ENCODE results near the gene MINDY1. TPM values are rescaled to one million over a fixed set of nuclear protein-coding genes. Genes with fewer than 3 reads are reported as not detected.
A peak's percentile ranks its signal among the peaks of the same experiment; 100 is the strongest.

The MINDY1 gene
- total RNA-seq, 2 experiments from 2014 or later: 23.9 to 24.3 TPM

DNA sequence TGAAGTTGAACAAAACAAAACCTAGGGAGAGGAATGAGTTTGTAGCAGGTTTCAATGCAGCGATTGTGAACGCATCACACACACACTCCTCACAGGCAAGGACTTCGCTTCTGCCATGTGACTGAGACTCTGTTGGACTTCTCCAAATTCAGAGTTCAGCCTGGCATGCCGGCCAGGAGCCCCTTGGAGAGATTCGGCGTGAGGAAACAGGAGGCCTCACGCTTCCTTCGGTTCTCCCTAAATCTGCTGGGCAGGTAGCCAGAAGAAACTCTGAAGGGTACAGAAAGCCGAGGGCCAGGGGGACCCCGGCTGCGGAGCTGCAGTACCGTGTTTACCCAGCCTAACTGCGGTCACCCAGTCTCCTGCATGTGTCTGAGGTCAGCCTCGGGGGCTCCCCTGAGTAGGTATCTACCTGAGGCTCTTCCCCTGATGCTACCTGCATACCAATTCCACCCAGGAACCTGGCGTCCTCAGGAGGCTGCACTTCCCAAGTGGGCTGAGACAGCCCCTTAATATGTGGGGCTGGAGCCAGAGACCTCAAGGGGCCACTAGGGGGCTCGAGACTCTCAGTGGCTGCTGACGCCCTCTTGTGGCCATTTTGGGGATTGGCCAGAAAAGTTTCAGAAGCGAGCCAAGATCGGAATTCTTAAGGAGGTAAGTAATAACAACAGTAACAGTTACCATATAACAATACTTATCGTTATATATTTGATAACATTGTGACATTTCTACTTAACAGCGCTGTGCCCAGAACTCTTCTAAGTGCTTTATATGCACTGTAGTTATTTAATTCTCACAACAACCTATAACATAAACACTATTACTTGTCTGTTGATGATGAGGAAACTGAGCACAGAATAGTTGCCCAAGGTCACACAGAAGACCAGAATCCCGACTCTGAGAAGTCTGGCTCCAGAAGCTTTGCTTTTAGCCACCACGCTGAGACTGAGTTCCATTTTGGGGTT is 27.3 kb downstream of the MINDY1 start:
- peaks cover 42% of the 10 kb centered on the region for H3K4me1 Mint-ChIP-seq
- H3K27me3 Mint-ChIP-seq: no peaks in the 10 kb centered on the region
- no peaks in the 10 kb centered on the region for H3K9me3 Mint-ChIP-seq
- CTCF ChIA-PET: interaction anchor here (0.6 to 7.9 kb wide), 11 partner anchors 9 to 418 kb away, joined by 3 to 61 read pairs (median 6); partner anchors contain the start of genes MINDY1 and TNFAIP8L2
- POLR2A ChIA-PET: no interaction called here
- no peaks in the 10 kb centered on the region for H3K36me3 Mint-ChIP-seq (ENCODE audit: low read depth)
- H3K27ac Mint-ChIP-seq: peak overlapping the region; percentile 54
- peak overlapping the region; percentile 19 for H3K4me3 Mint-ChIP-seq
- DNase-seq: peak; percentile 93

DNA sequence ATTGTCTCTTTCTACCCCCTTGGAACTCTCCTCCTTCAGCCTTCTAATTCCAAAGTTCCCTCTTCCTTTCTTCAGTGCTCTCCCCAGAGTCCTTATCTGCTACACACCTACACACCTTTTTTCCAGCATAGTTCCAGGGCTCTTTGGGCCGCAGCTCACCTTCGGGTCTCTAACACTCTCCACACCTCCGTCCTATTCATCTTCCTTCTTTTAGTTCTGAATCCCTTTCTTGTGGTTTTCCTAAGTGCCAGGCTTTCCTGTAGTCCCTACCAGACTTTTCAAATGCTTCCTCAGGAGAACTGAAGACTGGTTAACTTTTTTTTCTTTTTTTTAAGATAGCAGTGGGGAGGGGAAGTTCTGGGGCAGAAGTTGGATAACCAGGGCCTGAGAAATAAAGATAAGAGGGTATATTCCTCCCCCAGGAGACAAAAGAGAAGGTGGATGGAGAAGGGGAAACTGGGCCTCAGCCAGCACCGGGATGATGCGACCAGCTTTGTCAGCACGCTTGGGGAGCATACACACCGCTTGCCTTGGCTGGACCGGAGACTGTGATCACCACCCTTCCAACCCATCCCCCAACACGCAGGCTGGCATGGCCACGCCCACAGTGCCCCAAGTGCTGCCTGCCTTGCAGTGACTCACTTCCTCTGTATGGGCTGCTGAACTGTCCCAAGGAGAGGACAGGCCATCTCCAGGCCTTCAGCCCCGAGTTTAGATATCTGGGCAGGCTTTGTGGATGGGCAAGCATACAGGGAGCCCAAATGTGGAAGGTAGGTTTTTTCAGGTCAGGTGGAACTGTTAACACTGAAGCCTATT is 29.6 kb downstream of the MINDY1 start:
- CTCF ChIA-PET: interaction anchor here (0.6 to 7.9 kb wide), 8 partner anchors 8 to 416 kb away, joined by 3 to 61 read pairs (median 4); no protein-coding TSS in a partner anchor
- DNase-seq: peak; percentile 67
- Mint-ChIP-seq H3K27ac (peak overlapping the region; percentile 78), H3K4me1 (peaks cover 57% of the 10 kb centered on the region), H3K4me3 (peak overlapping the region; percentile 35), H3K36me3 (ENCODE audit: low read depth) (peaks cover 12% of the 10 kb centered on the region), H3K27me3 (no peaks in the 10 kb centered on the region), H3K9me3 (no peaks in the 10 kb centered on the region)
- POLR2A ChIA-PET: no interaction called here

DNA sequence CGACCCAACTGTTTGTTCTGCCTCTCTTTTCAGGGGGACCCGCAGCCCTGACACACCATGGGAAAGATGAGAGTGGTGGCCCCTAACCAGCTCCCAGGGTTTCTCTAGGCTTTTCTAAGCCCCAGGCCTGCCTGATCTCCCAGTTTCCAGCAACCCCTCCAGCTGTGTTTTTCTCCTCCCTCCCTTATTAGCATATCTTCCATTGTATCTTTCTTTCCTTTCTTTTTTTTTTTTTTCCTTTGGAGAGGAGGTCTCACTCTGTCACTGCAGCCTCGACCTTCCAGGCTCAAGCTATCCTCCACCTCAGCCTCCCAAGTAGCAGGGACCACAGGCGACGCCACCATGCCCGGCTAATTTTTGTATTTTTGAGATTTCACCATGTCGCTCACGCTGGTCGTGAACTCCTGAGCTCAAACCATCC is 30.3 kb downstream of the MINDY1 start:
- POLR2A ChIA-PET: interaction anchor here (0.6 kb wide), 1 partner anchor 317 kb away, joined by 3 read pairs; no protein-coding TSS in a partner anchor
- H3K36me3 Mint-ChIP-seq (ENCODE audit: low read depth): peaks cover 15% of the 10 kb centered on the region
- H3K27me3 Mint-ChIP-seq: no peaks in the 10 kb centered on the region
- peaks cover 64% of the 10 kb centered on the region for H3K4me1 Mint-ChIP-seq
- H3K27ac Mint-ChIP-seq: peak overlapping the region; percentile 74
- CTCF ChIA-PET: interaction anchor here (0.6 to 7.9 kb wide), 11 partner anchors 8 to 415 kb away, joined by 3 to 61 read pairs (median 4); partner anchors contain the start of gene MINDY1
- no peak for DNase-seq
- peak overlapping the region; percentile 78 for H3K4me3 Mint-ChIP-seq
- H3K9me3 Mint-ChIP-seq: no peaks in the 10 kb centered on the region

DNA sequence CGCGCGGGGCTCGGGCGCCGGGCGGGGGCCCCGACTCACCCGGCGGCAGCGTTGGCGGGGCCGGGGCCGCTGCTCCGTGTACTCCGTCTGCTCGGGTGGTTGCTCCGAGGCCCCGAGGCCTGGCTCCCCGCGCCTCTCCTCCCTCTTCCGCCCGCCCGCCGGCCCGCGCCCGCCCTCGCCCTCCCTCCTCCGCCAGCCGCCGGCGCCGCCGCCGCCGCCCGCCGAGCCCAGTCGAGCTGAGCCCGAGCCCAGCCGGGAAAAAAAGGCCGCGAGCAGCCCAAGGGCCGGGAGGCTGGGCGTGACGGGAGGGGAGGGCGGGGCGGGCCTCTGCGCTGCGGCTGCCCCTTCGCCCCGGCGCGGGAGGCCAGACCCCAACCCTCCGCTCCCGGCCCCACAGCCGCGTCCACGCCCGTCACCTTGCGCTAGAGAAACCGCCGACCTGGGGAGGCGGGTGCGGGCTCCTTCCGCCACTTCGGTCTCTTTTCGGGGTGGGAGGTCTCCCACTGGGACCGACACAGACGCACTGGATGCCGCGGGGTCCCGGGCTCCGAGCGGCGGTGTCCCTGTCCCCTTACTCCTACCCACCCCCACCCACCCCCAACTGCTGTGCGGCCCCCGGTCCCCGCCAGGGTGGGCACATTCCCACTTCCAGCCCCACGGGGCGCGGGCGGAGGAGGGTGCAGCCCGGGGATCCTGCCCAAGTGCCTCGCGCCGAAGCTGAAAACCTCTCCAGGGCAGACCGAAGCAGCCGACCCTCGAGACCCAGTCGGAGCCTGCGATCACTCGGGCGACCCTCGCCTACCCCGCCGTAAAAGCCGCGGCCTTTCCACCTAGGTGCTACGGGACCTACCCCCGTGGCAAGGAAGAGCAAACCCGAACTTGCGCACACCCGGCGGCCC is 31.9 kb downstream of the MINDY1 start, which contains the start of gene CERS2:
TSS of gene CERS2 (minus strand) at position 256 of the 899 bp plus-strand sequence. CDS start 5,745 bp downstream, outside the sequence.
- ChIA-PET CTCF (interaction anchor here (1.3 to 2.3 kb wide), 3 partner anchors 10 to 31 kb away, joined by 3 to 6 read pairs (median 4); no protein-coding TSS in a partner anchor), POLR2A (no interaction called here)
- H3K9me3 Mint-ChIP-seq: no peaks in the 10 kb centered on the region
- H3K27ac Mint-ChIP-seq: peak within 1 kb of the TSS; percentile 88
- H3K36me3 Mint-ChIP-seq (ENCODE audit: low read depth): peaks cover 18% of the 10 kb centered on the region
- peak; percentile 77 for DNase-seq
- no peaks in the 10 kb centered on the region for H3K27me3 Mint-ChIP-seq
- H3K4me1 Mint-ChIP-seq: peaks cover 76% of the 10 kb centered on the region
- H3K4me3 Mint-ChIP-seq: peak within 1 kb of the TSS; percentile 86

DNA sequence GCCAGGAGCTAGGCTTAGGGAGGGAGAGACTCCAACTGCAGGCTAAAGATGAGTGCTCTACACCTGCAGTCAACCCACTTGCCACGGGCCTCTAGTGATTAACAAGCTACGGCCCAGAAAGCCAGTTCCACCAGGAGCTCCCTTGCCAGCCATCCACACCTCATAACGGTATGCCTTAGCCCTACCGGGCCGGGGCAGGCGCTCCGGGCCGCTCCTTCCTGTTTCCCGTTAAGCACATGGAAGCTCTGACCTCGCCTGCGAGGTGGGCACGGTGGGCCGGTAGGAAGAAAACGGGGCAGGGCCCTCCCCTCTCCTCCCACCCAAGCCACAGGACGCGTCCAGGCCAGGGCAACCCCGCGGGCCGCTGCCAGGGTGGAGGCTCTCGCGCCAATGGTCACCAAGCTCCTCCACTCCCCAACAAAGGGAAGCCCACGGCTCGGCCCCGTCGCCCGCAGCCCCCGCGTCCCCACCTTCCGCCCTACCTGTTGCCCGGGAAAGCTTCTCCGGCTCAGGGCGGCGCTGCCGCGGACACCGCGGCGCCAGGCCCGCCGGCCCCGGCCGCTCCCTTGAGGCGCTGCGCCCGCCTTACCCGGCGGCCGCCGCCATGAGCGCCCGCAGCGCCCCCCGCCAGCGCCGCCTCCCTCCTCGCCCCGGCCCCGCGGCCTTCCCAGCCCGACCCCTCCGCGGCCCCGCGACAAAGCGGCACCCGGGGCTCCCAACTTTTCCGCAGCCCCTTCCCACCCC is 32.7 kb downstream of the MINDY1 start:
- peak; percentile 39 for DNase-seq
- Mint-ChIP-seq H3K9me3 (no peaks in the 10 kb centered on the region), H3K27ac (peak overlapping the region; percentile 88), H3K4me1 (peaks cover 70% of the 10 kb centered on the region), H3K36me3 (ENCODE audit: low read depth) (peaks cover 18% of the 10 kb centered on the region), H3K4me3 (peak overlapping the region; percentile 86), H3K27me3 (no peaks in the 10 kb centered on the region)
- POLR2A ChIA-PET: interaction anchor here (0.9 to 1.2 kb wide), 3 partner anchors 22 to 33 kb away, joined by 3 read pairs; partner anchors contain the start of gene MINDY1
- CTCF ChIA-PET: interaction anchor here (0.6 to 1.7 kb wide), 7 partner anchors 8 to 787 kb away, joined by 3 to 5 read pairs (median 3); partner anchors contain the start of gene ANXA9

DNA sequence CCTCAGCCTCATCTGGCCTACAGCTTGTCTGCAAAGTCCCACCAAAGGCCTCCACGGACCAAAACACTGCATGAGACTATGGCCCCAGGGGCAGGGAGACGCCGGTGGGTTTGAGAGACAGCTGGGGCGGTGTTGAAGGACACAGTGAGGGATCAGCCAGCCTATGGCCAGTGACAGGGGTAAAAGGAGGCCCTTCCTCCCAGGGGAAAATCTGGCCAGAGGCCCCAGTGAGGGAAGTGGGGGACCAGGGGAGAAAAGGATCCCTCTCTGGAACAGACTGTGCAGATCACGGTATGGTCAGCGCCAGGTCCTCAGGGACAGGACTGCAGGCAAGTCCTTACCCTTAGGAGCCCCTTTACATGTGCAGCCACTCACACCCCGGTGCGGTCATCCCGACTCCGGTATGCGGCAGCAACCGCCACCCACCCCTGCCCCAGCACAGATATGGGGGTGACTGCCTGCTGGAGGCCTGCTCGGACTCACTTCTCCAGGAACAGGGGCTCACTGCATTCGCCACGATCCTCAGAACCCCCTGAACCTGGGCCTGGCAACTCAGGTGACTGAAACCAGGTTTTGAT is 33.4 kb downstream of the MINDY1 start:
- H3K4me3 Mint-ChIP-seq: peak overlapping the region; percentile 86
- DNase-seq: no peak
- H3K4me1 Mint-ChIP-seq: peaks cover 66% of the 10 kb centered on the region
- peaks cover 21% of the 10 kb centered on the region for H3K36me3 Mint-ChIP-seq (ENCODE audit: low read depth)
- peak overlapping the region; percentile 88 for H3K27ac Mint-ChIP-seq
- H3K9me3 Mint-ChIP-seq: no peaks in the 10 kb centered on the region
- POLR2A ChIA-PET: interaction anchor here (0.9 to 1.2 kb wide), 3 partner anchors 23 to 34 kb away, joined by 3 read pairs; partner anchors contain the start of gene MINDY1
- CTCF ChIA-PET: interaction anchor here (0.9 to 1.7 kb wide), 5 partner anchors 9 to 224 kb away, joined by 3 to 5 read pairs (median 3); partner anchors contain the start of gene ANXA9
- no peaks in the 10 kb centered on the region for H3K27me3 Mint-ChIP-seq

DNA sequence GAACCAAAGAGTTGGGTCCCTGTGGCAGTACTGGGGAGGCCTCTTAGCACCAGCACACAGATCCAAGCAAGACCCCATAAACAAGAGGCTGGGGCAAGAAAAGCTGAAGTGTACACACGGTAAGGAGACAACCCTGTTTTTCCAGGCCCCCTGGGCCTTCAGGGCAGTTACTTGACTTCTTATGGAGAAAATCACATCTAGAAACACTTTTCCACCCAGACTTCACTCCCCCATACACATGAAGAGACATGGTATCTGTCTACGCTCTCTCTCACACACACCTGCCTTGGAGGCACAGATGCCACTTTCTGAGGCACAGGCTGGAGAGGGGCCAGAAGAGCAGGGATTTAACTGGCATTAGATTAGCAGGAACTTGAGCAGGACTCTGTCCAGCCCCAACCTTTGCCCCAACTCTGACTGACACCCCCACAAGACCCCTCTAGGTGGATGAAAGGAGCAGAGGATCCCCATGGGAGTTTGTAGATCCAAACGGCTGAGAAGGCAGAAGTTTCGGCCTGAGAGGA is 34.2 kb downstream of the MINDY1 start:
- H3K9me3 Mint-ChIP-seq: no peaks in the 10 kb centered on the region
- peaks cover 29% of the 10 kb centered on the region for H3K36me3 Mint-ChIP-seq (ENCODE audit: low read depth)
- no peak for DNase-seq
- no peaks in the 10 kb centered on the region for H3K27me3 Mint-ChIP-seq
- H3K4me1 Mint-ChIP-seq: peaks cover 59% of the 10 kb centered on the region
- ChIA-PET CTCF (interaction anchor here (1.7 kb wide), 1 partner anchor 10 kb away, joined by 3 read pairs; the partner anchor contains the start of gene ANXA9), POLR2A (no interaction called here)
- peak overlapping the region; percentile 88 for H3K27ac Mint-ChIP-seq
- H3K4me3 Mint-ChIP-seq: peak overlapping the region; percentile 86

DNA sequence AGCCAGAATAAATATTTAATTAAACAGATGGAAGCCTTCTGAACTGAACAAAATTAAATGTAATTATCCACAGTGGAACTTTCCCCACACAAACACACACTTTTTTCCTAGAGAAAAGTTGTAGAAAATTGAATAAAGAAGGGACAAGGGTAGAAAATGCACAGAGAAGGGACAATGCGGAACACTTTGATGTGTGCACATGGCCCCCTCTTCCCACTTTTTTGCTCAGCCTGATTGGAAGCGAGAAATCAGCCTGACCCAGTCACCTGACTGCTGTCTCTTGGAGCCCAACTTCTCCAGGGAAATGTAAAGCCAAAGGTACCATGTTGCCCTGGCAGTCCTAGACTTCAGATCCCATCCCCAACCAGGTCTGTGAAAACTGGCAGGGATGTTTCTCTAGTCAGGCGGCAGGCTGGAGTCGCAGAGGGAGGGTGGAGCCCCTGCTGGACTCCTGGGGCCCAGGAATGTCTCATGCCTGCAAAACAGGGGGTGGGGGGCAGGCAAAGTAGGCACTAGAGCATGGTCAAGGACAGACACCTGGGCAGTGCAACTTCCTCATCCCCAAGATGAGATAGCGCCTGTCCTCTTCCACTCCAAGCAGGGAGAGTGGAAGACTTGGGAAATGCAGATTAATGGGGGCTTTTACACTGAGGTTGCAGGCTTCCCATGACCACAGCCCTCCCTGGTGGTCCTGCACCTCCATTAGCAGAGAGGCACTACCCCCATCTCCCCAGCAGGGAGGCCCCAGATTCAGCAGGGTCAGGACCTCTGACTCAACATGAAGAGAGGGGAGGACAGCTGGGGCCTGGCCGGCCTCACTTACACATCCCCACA is 34.9 kb downstream of the MINDY1 start:
- CTCF ChIA-PET: no interaction called here
- peaks cover 35% of the 10 kb centered on the region for H3K36me3 Mint-ChIP-seq (ENCODE audit: low read depth)

DNA sequence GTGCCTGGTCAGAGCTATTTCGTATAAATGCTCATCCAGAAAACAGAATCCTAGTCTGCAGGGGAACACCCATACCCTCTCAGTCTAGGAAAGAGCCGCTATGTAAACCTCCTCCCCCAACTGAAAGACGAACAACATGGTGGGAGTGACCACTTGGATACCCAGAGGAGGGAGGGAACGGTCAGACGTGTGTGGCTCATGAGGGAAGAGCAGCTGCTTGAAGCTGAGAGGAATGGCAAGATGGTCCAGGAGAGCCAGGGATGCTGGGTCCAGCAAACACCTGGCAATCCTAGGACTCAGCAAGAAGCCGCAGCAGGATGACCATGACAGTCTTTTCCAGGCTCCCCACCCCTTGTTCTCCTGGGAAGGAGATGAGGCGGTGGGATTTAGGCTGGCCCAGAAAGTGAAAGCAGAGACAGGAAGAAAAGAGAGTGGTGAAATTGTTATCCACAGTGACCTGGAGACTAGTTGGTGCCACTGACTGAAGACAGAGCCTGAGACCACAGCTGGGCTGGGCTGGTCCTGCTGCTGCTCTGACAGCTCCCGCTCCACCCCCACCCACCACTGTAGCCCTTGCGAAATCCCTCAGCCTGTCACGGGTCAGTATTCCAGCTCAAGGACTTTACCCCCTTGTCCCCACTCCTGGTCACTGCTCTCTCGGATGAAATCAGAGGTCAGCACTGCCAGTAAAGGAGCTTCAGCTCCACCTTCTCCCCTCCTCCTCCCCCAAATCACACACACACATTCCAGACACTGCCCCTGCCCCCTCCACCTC is 35.7 kb downstream of the MINDY1 start:
- H3K27me3 Mint-ChIP-seq: no peaks in the 10 kb centered on the region
- ChIA-PET POLR2A (no interaction called here), CTCF (interaction anchor here (2.4 kb wide), 1 partner anchor 10 kb away, joined by 11 read pairs; the partner anchor contains the start of gene ANXA9)
- peaks cover 44% of the 10 kb centered on the region for H3K4me1 Mint-ChIP-seq
- DNase-seq: no peak
- H3K9me3 Mint-ChIP-seq: no peaks in the 10 kb centered on the region
- peak overlapping the region; percentile 50 for H3K27ac Mint-ChIP-seq
- H3K4me3 Mint-ChIP-seq: no peak overlapping the region
- H3K36me3 Mint-ChIP-seq (ENCODE audit: low read depth): peaks cover 42% of the 10 kb centered on the region

More for the DNA sequence above, 34.9 kb downstream of the MINDY1 start:
- peak overlapping the region; percentile 88 for H3K27ac Mint-ChIP-seq
- peaks cover 52% of the 10 kb centered on the region for H3K4me1 Mint-ChIP-seq
- H3K4me3 Mint-ChIP-seq: peak overlapping the region; percentile 86
- no peak for DNase-seq
- POLR2A ChIA-PET: no interaction called here
- no peaks in the 10 kb centered on the region for H3K9me3 Mint-ChIP-seq
- no peaks in the 10 kb centered on the region for H3K27me3 Mint-ChIP-seq
